VCaP (cell line): ENCODE measurements around the gene GJD4.

Experiments used
- H3K27ac ChIP-seq: fragments of 450-650 bp; 2 replicates; pipeline ENCODE4 v1.5.1; 2017
- TF ChIP-seq, protein P1 (sequence below): fragments of 450-650 bp; conservative IDR thresholded peaks from 2 replicates; pipeline ENCODE4 v1.5.1; 2017; ENCODE audit warnings: mild to moderate bottlenecking, moderate library complexity

The GJD4 gene

GRCh38 chr10:35638101-35638500 lies 33.0 kb downstream of the GJD4 start:
- no peak overlapping the region for H3K27ac ChIP-seq
- TF ChIP-seq, protein P1, sequence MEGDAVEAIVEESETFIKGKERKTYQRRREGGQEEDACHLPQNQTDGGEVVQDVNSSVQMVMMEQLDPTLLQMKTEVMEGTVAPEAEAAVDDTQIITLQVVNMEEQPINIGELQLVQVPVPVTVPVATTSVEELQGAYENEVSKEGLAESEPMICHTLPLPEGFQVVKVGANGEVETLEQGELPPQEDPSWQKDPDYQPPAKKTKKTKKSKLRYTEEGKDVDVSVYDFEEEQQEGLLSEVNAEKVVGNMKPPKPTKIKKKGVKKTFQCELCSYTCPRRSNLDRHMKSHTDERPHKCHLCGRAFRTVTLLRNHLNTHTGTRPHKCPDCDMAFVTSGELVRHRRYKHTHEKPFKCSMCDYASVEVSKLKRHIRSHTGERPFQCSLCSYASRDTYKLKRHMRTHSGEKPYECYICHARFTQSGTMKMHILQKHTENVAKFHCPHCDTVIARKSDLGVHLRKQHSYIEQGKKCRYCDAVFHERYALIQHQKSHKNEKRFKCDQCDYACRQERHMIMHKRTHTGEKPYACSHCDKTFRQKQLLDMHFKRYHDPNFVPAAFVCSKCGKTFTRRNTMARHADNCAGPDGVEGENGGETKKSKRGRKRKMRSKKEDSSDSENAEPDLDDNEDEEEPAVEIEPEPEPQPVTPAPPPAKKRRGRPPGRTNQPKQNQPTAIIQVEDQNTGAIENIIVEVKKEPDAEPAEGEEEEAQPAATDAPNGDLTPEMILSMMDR: no peak

DNA sequence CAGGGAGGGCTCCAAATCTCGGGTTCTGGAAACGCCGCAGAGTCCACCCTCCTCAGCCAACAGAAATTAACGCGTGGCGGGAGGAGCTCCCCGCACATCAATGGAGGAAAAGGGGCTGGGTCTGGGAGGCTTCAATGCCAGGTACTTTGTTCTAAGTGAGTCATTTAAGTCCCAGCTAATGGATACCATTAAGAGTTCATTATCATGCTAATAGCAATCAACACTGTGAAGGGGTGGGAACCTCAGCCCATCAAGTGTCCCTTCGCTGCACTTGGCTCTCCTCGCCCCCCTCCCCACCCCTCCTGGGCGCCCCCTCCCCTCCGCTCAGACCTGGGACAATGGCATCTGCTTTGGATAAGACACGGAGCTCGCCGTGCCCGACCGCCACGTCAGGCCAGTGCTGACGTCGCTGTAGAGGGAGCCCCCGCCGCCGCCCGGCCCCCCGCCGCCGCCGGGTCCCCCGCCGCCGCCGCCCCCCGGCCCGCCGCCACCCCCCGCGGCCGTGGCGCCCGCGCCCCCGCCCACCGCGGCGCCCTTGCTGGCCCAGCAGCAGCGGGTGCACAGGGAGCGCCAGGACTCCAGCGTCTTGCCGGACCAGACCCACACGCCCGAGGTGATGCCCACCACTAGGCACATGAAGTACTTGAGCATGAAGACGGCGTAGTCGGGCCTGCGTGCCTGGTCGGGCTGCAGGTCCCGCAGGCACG lies 34.0 kb downstream of the GJD4 start:
- H3K27ac ChIP-seq: peak overlapping the region; percentile 91; the same call in 1 of the 2 replicates
- TF ChIP-seq, protein P1: no peak

DNA sequence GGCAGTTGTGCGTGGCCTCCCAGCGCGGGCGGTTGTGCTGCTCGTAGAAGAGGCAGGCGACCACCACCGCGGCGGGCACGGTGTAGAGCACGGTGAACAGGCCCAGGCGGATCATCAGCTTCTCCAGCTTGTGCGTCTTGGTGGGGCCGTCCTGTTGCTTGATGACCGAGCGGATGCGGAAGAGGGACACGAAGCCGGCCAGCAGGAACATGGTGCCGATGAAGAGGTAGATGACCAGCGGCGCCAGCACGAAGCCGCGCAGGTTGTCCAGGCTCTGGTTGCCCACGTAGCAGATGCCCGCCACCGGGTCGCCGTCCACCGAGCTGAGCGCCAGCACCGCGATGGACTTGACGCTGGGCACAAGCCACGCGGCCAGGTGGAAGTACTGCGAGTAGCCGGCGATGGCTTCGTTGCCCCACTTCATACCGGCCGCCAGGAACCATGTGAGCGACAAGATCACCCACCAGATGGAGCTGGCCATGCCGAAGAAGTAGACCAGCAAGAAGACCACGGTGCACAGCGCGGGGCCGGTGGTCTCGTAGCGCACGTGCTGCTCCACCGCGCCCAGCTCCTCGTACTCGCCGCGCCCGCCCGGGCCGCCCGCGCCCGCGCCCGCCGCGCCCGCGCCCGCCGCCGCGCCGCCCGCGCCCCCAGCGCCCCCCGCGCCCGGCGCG lies 34.7 kb downstream of the GJD4 start:
- TF ChIP-seq, protein P1: no peak
- peak overlapping the region; percentile 91 for H3K27ac ChIP-seq

DNA sequence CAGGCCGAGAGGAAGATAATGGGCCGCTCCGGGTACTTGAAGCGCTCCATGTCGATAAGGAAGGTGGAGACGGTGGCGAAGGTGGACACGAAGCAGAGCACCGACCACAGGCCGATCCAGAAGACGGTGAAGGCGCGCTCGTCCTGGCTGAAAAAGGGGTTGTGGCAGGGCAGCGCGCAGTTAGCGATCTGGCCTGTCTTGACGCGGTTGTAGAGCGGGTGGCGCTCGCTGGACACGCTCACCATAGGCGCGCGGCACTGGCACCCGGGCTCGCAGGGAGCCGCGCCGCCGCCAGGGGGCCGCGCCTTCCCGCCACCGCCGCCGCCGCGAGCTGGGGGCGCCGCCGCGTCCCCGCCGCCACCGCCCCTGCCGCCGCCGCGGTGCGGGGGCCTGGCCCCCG lies 35.3 kb downstream of the GJD4 start:
- H3K27ac ChIP-seq: peak overlapping the region; percentile 91
- TF ChIP-seq, protein P1: peak; percentile 69

DNA sequence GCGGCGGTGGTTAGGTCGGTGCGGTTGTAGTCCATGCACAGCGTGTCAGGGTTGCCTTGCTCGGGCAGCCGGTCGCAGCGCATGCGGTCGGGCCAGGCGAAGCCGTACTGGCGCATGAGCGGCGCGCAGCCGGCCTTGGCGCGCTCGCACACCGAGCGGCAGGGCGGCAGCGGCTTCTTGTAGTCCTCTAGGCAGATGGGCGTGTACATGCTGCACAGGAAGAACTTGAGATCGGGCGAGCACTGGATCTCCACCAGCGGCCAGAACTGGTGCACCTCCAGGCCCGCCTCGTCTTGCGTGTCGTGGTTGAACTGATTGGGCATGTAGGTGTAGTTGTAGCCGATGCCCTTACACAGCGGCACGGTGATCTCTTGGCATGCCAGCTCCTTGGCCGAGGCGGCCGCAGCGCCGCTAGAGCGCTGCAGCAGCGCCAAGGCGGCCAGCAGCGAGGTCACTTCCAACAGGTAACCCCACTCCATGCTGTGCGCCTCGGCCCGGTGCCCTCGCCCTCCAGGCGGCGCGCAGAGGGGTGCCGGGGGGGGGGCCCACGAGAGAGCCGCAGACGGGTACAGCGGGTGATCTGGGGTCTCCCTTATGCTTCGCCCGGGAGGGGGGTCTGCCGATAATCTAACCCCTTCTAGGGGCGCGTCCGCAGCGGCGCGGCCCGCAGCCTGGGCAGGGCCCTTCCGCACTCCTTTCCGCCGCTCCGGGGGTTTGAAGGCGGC lies 36.0 kb downstream of the GJD4 start:
- TF ChIP-seq, protein P1: no peak
- H3K27ac ChIP-seq: peak overlapping the region; percentile 91

DNA sequence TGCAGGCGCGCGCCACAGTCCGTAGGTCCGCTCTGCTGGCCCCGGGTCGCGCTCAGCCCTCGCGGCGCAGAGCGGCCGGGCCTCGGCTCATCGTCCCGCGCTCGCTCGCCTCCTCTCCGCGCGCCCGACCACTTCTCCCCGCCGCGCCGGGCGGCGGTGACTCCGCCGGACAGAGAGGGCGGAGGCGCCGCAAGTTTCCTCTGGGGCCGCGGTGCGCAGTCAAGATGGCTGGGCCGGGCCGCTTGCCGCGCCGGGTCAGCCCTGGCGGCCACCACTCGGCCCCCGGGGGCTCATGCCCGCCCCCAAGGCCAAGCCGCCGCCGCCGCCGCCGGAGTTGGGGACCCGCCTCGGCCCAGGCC lies 36.5 kb downstream of the GJD4 start:
- peak overlapping the region; percentile 91 for H3K27ac ChIP-seq

More for the DNA sequence above, 36.5 kb downstream of the GJD4 start:
- TF ChIP-seq, protein P1: no peak
